ENCODE measurements around the gene CNEP1R1.

DNA sequence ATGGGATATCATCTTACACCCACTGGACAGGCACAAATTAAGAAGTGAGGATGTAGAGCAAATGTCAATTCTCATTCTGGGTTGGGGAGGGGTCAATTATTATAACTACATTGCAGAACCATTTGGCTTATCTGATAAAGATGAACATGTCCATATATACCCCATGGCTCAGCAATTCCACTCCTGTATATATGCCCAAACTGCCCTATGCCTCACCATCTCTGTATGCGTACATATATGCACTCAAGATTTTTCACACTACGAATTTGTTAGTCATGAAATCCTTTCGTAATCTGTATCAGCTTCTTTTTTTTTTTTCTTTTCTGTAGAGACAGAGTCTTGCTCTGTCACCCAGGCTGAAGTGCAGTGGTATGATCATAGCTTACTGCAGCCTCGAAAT, 20.8 kb upstream of the CNEP1R1 start:
- TF ChIP-seq, protein P1, sequence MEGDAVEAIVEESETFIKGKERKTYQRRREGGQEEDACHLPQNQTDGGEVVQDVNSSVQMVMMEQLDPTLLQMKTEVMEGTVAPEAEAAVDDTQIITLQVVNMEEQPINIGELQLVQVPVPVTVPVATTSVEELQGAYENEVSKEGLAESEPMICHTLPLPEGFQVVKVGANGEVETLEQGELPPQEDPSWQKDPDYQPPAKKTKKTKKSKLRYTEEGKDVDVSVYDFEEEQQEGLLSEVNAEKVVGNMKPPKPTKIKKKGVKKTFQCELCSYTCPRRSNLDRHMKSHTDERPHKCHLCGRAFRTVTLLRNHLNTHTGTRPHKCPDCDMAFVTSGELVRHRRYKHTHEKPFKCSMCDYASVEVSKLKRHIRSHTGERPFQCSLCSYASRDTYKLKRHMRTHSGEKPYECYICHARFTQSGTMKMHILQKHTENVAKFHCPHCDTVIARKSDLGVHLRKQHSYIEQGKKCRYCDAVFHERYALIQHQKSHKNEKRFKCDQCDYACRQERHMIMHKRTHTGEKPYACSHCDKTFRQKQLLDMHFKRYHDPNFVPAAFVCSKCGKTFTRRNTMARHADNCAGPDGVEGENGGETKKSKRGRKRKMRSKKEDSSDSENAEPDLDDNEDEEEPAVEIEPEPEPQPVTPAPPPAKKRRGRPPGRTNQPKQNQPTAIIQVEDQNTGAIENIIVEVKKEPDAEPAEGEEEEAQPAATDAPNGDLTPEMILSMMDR (conservative IDR thresholded peaks at IDR 0.05; ENCODE audit: low read length) = no peak
- TF ChIP-seq EZH2phosphoT487 (IDR thresholded peaks at IDR 0.05; ENCODE audit: borderline replicate concordance) = no peak

Measured in Loucy (cell line).